ENCODE results near the gene DCC. TPM values are rescaled to one million over a fixed set of nuclear protein-coding genes. Genes with fewer than 3 reads are reported as not detected.

The DCC gene
- total RNA-seq, 1 experiment from 2014 or later, result not detected

GRCh38 chr18:52394602-52395001 lies 54.6 kb downstream of the DCC start:
- Histone ChIP-seq H3K9ac (ENCODE audit: low read length) (no peak overlapping the region), H3K4me3 (ENCODE audit: low read length) (no peak overlapping the region), H3K4me2 (ENCODE audit: low read length) (no peak overlapping the region), H3K36me3 (ENCODE audit: low read depth, low read length) (no peaks in the 10 kb centered on the region), H3K27ac (ENCODE audit: low read length) (no peak overlapping the region), H3F3A (ENCODE audit: low read length, unreplicated experiment) (no peaks in the 10 kb centered on the region), H3K4me1 (ENCODE audit: insufficient read depth, low read length) (no peaks in the 10 kb centered on the region), H3K27me3 (ENCODE audit: low read length) (peaks cover 29% of the 10 kb centered on the region), H4K20me1 (ENCODE audit: low read length) (no peaks in the 10 kb centered on the region), H3K9me2 (replicated peaks; ENCODE audit: low read length) (no peaks in the 10 kb centered on the region), H3K9me3 (ENCODE audit: low read length) (no peaks in the 10 kb centered on the region), H2AFZ (ENCODE audit: low read length) (no peak overlapping the region), H3K79me2 (ENCODE audit: low read length) (no peaks in the 10 kb centered on the region)
- TF ChIP-seq EZH2phosphoT487 (IDR thresholded peaks at IDR 0.05; ENCODE audit: borderline replicate concordance, low read length), result no peak
- TF ChIP-seq CTCF (conservative IDR thresholded peaks at IDR 0.05; ENCODE audit: low read depth, low read length), result no peak
- TF ChIP-seq EZH2 (IDR thresholded peaks at IDR 0.05; ENCODE audit: low read length, unreplicated experiment), result no peak
- CTCF ChIA-PET, result no interaction called here
- POLR2A ChIA-PET (ENCODE audit: unreplicated experiment), result no interaction called here
- ATAC-seq, result no peak
- intact Hi-C loops (cut with micrococcal nuclease), result no loop called here
- no peak for DNase-seq
- BruUV-seq (replicated peaks), result no TSS peak

- Histone ChIP-seq H3K79me2 (ENCODE audit: low read length) (no peaks in the 10 kb centered on the region), H3F3A (ENCODE audit: low read length, unreplicated experiment) (no peaks in the 10 kb centered on the region), H3K4me2 (ENCODE audit: low read length) (no peak overlapping the region), H3K36me3 (ENCODE audit: low read depth, low read length) (no peaks in the 10 kb centered on the region), H3K9me2 (replicated peaks; ENCODE audit: low read length) (no peaks in the 10 kb centered on the region), H4K20me1 (ENCODE audit: low read length) (no peaks in the 10 kb centered on the region), H2AFZ (ENCODE audit: low read length) (no peak overlapping the region), H3K9ac (ENCODE audit: low read length) (no peak overlapping the region), H3K27me3 (ENCODE audit: low read length) (peaks cover 29% of the 10 kb centered on the region), H3K4me3 (ENCODE audit: low read length) (no peak overlapping the region), H3K9me3 (ENCODE audit: low read length) (no peaks in the 10 kb centered on the region), H3K4me1 (ENCODE audit: insufficient read depth, low read length) (no peaks in the 10 kb centered on the region), H3K27ac (ENCODE audit: low read length) (no peak overlapping the region)
- intact Hi-C loops (cut with micrococcal nuclease), result no loop called here
- no peak for DNase-seq
- no peak for TF ChIP-seq EZH2phosphoT487 (IDR thresholded peaks at IDR 0.05; ENCODE audit: borderline replicate concordance, low read length)
- ChIA-PET POLR2A (ENCODE audit: unreplicated experiment) (no interaction called here), CTCF (no interaction called here)
- BruUV-seq (replicated peaks), result no TSS peak
- ATAC-seq, result no peak
Measured at GRCh38 chr18:52395146-52395852, 55.3 kb downstream of the DCC start.

GRCh38 chr18:52401236-52401635 lies 61.2 kb downstream of the DCC start:
- Histone ChIP-seq H3K4me2 (ENCODE audit: low read length) (no peak overlapping the region), H3K9ac (ENCODE audit: low read length) (no peak overlapping the region), H2AFZ (ENCODE audit: low read length) (no peak overlapping the region), H3K4me1 (ENCODE audit: insufficient read depth, low read length) (no peaks in the 10 kb centered on the region), H3K27me3 (ENCODE audit: low read length) (peaks cover 12% of the 10 kb centered on the region; the same call in 1 of the 2 replicates), H4K20me1 (ENCODE audit: low read length) (no peaks in the 10 kb centered on the region), H3K79me2 (ENCODE audit: low read length) (no peaks in the 10 kb centered on the region), H3F3A (ENCODE audit: low read length, unreplicated experiment) (no peaks in the 10 kb centered on the region), H3K27ac (ENCODE audit: low read length) (no peak overlapping the region), H3K36me3 (ENCODE audit: low read depth, low read length) (no peaks in the 10 kb centered on the region), H3K9me3 (ENCODE audit: low read length) (no peaks in the 10 kb centered on the region), H3K4me3 (ENCODE audit: low read length) (no peak overlapping the region), H3K9me2 (replicated peaks; ENCODE audit: low read length) (no peaks in the 10 kb centered on the region)
- DNase-seq (no peak), ATAC-seq (no peak)
- CTCF ChIA-PET, result no interaction called here
- intact Hi-C loops (cut with micrococcal nuclease), result no loop called here
- TF ChIP-seq EZH2phosphoT487 (IDR thresholded peaks at IDR 0.05; ENCODE audit: borderline replicate concordance, low read length), result no peak
- no peak for TF ChIP-seq CTCF (conservative IDR thresholded peaks at IDR 0.05; ENCODE audit: low read depth, low read length)
- no TSS peak for BruUV-seq (replicated peaks)
- POLR2A ChIA-PET (ENCODE audit: unreplicated experiment), result no interaction called here

Measured in PC-3 (cell line).